Caco-2 (cell line): Measurements from ENCODE around the gene RIOK1. TPM values are rescaled to one million over a fixed set of nuclear protein-coding genes. Genes with fewer than 3 reads are reported as not detected.
A peak's percentile ranks its signal among the peaks of the same experiment; 100 is the strongest.

Experiments used
- BruUV-seq: library from RNA; stranded (reverse); fragments of 400-500 nt; replicated peaks from 2 replicates; lab custom pipeline; 2021; lab: Mats Ljungman, UMichigan
- CTCF ChIA-PET: fragments of 300-600 bp; sonication (Branson Sonifier 250); formaldehyde crosslinking; loops from one replicate; lab custom pipeline; 2022; ENCODE audit warnings: antibody characterized with exemption; lab: Charles Lee
- POLR2A ChIA-PET: fragments of 300-600 bp; sonication (Branson Sonifier 250); formaldehyde crosslinking; loops from one replicate; lab custom pipeline; 2022; ENCODE audit warnings: antibody characterized with exemption; lab: Charles Lee
- DNase-seq, 2 experiments: peaks; one replicate each; pipeline versions ENCODE4 v3.0.0 to v3.0.0-alpha.2; 2020 to 2022
- H3K27me3 ChIP-seq: replicated peaks from 2 replicates; pipeline ENCODE4 v1.6.0; 2011; ENCODE audit warnings: low read length; ENCODE audit not compliant: control insufficient read depth, insufficient read depth
- H3K36me3 ChIP-seq: 2 replicates; pipeline ENCODE4 v1.5.1; 2011; ENCODE audit warnings: low read length; ENCODE audit not compliant: control insufficient read depth, insufficient read depth
- H3K4me1 ChIP-seq: fragments of 250-450 bp; sonication (Bioruptor Pico); 2 replicates; pipeline ENCODE4 v1.5.1; 2020; ENCODE audit warnings: mild to moderate bottlenecking
- H3K4me3 ChIP-seq: 2 replicates; pipeline ENCODE4 v1.5.1; 2011; ENCODE audit warnings: low read depth, mild to moderate bottlenecking, control low read depth, low read length
- H3K9me3 ChIP-seq: fragments of 250-450 bp; sonication (Bioruptor Pico); 2 replicates; pipeline ENCODE4 v1.5.1; 2020; ENCODE audit warnings: mild to moderate bottlenecking, moderate library complexity
- H3K27ac Mint-ChIP-seq: one replicate; pipeline ENCODE4 v1.8.0; 2022; ENCODE audit warnings: mixed read lengths; ENCODE audit not compliant: unreplicated experiment
- H3K27me3 Mint-ChIP-seq: one replicate; pipeline ENCODE4 v1.8.0; 2022; ENCODE audit warnings: mixed read lengths; ENCODE audit not compliant: insufficient read depth, unreplicated experiment
- H3K36me3 Mint-ChIP-seq: one replicate; pipeline ENCODE4 v1.8.0; 2022; ENCODE audit warnings: mild to moderate bottlenecking, mixed read lengths; ENCODE audit not compliant: insufficient read depth, unreplicated experiment
- H3K4me1 Mint-ChIP-seq: one replicate; pipeline ENCODE4 v1.8.0; 2022; ENCODE audit warnings: low read depth, mixed read lengths; ENCODE audit not compliant: unreplicated experiment
- H3K4me3 Mint-ChIP-seq: one replicate; pipeline ENCODE4 v1.8.0; 2022; ENCODE audit warnings: mild to moderate bottlenecking, moderate library complexity, mixed read lengths; ENCODE audit not compliant: unreplicated experiment
- H3K9me3 Mint-ChIP-seq: one replicate; pipeline ENCODE4 v1.8.0; 2022; ENCODE audit warnings: mixed read lengths; ENCODE audit not compliant: unreplicated experiment
- CTCF ChIP-seq, 2 experiments: fragments of 200-600 bp in 1 of 2; IDR thresholded peaks; 1 replicate in 1 of 2; 2 replicates in 1 of 2; pipeline versions ENCODE4 v1.5.1 to v1.8.0; 2011 to 2022; ENCODE audit warnings: antibody characterized with exemption in 1 of 2, control low read depth in 1 of 2, inconsistent platforms in 1 of 2, low read depth in 1 of 2, low read length in 1 of 2, mild to moderate bottlenecking in 1 of 2, moderate library complexity in 1 of 2; ENCODE audit not compliant: insufficient read depth in 1 of 2, severe bottlenecking in 1 of 2, unreplicated experiment in 1 of 2
- intact Hi-C: fragments of 100-400 bp; cut with micrococcal nuclease; formaldehyde crosslinking; loops from one replicate; pipeline ENCODE4 v1.10.0; 2022; ENCODE audit not compliant: unreplicated experiment
- total RNA-seq: library from RNA; stranded (reverse); gene quantifications from 2 replicates; pipeline ENCODE4 v1.2.3, GENCODE V29; 2022

Gene RIOK1
- total RNA-seq, 1 experiment from 2014 or later, result 36.1 TPM

- no peaks in the 10 kb centered on the region for H3K27me3 Mint-ChIP-seq
- H3K4me1 ChIP-seq, result 0 out of 2 replicates have a peak, but pooled peaks cover 4% of the 10 kb centered on the region
- intact Hi-C loops, result no loop called here
- POLR2A ChIA-PET, result no interaction called here
- CTCF ChIA-PET, result no interaction called here
- H3K9me3 ChIP-seq, result no peaks in the 10 kb centered on the region
- no TSS peak for BruUV-seq
- H3K27ac Mint-ChIP-seq, result no peak overlapping the region
- H3K27me3 ChIP-seq, result no peaks in the 10 kb centered on the region
- TF ChIP-seq CTCF (IDR thresholded peaks at IDR 0.05; ENCODE audit: insufficient read depth in 1 of 2, low read depth in 1 of 2, low read length in 1 of 2, severe bottlenecking in 1 of 2, unreplicated experiment in 1 of 2), result no peak
- peaks cover 16% of the 10 kb centered on the region for H3K4me1 Mint-ChIP-seq
- no peak overlapping the region for H3K4me3 ChIP-seq
- peaks cover 81% of the 10 kb centered on the region for H3K36me3 Mint-ChIP-seq
- H3K36me3 ChIP-seq, result peaks cover 2% of the 10 kb centered on the region; the same call in 1 of the 2 replicates
- no peaks in the 10 kb centered on the region for H3K9me3 Mint-ChIP-seq
- H3K4me3 Mint-ChIP-seq, result no peak overlapping the region
- no peak for DNase-seq
Measured at GRCh38 chr6:7406743-7407142, 17.1 kb downstream of the RIOK1 start.

DNA sequence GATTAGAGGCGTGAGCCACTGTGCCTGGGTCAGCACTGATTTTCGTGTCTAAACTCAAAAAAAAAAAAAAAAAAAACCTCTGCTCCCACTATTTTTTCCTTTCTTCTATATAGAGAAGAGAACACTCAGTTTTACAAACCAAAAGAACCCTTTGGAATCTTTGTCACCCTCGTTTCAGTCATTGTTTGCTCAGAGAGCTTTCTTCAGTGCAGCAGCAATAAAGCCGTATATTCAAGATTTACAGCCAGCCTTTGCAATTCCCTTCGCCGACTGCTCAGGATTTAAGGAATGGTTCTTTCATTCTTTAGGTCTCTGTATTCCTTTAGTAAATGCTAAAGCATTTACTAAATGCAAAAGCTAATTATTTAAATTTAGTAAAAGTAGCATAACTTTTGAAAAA lies 20.1 kb downstream of the RIOK1 start:
- intact Hi-C loops, result no loop called here
- no peaks in the 10 kb centered on the region for H3K9me3 Mint-ChIP-seq
- no TSS peak for BruUV-seq
- Histone ChIP-seq H3K36me3 (peaks cover 2% of the 10 kb centered on the region; the same call in 1 of the 2 replicates), H3K9me3 (no peaks in the 10 kb centered on the region), H3K27me3 (no peaks in the 10 kb centered on the region), H3K4me3 (no peak overlapping the region), H3K4me1 (peaks cover 26% of the 10 kb centered on the region)
- no peak for DNase-seq
- peaks cover 92% of the 10 kb centered on the region for H3K36me3 Mint-ChIP-seq
- no peak for TF ChIP-seq CTCF (IDR thresholded peaks at IDR 0.05; ENCODE audit: insufficient read depth in 1 of 2, low read depth in 1 of 2, low read length in 1 of 2, severe bottlenecking in 1 of 2, unreplicated experiment in 1 of 2)
- no peaks in the 10 kb centered on the region for H3K27me3 Mint-ChIP-seq
- CTCF ChIA-PET, result interaction anchor here (0.7 to 0.9 kb wide), 3 partner anchors 20 to 160 kb away, joined by 5 to 8 read pairs (median 5); partner anchors contain the start of genes CAGE1 and RIOK1
- POLR2A ChIA-PET, result interaction anchor here (0.6 to 0.7 kb wide), 3 partner anchors 50 to 89 kb away, joined by 3 to 10 read pairs (median 6); no protein-coding TSS in a partner anchor
- H3K4me1 Mint-ChIP-seq, result peaks cover 36% of the 10 kb centered on the region
- H3K4me3 Mint-ChIP-seq, result no peak overlapping the region
- H3K27ac Mint-ChIP-seq, result peak overlapping the region; percentile 86

DNA sequence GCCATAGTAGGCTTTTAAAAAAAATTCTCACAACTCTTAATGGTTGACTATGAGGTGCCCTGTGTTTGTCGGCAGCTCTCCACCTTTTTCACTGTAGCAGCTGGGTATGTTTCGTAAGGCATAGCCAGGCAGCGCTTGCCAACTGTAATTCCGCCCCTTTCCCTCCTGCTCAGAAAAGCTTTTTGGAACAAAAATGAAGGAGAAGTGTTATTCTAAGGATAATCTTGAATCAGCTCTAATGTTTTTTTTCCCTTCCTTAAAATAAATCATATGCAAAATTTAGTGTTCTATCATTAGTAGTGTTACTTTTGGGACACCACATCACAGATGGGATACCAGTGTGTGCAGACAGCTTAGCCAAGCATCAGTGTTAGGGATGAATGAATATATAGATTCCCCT lies 21.2 kb downstream of the RIOK1 start:
- Histone ChIP-seq H3K4me1 (peaks cover 34% of the 10 kb centered on the region), H3K9me3 (no peaks in the 10 kb centered on the region), H3K27me3 (no peaks in the 10 kb centered on the region), H3K4me3 (no peak overlapping the region), H3K36me3 (0 out of 2 replicates have a peak, but pooled peaks cover 2% of the 10 kb centered on the region)
- ChIA-PET POLR2A (no interaction called here), CTCF (no interaction called here)
- Mint-ChIP-seq H3K9me3 (no peaks in the 10 kb centered on the region), H3K27me3 (no peaks in the 10 kb centered on the region), H3K4me1 (peaks cover 46% of the 10 kb centered on the region), H3K4me3 (no peak overlapping the region), H3K36me3 (peaks cover 91% of the 10 kb centered on the region), H3K27ac (no peak overlapping the region)
- BruUV-seq, result no TSS peak
- no peak for DNase-seq
- intact Hi-C loops, result no loop called here
- no peak for TF ChIP-seq CTCF (IDR thresholded peaks at IDR 0.05; ENCODE audit: insufficient read depth in 1 of 2, low read depth in 1 of 2, low read length in 1 of 2, severe bottlenecking in 1 of 2, unreplicated experiment in 1 of 2)
